Dedifferentiated amniotic fluid mesenchymal stem cell (primary cell): ENCODE measurements around the gene SH2D3C.

ENCODE experiments used
- DNase-seq: peaks from one replicate; pipeline ENCODE4 v3.0.0-alpha.2; 2016; ENCODE audit errors: extremely low spot score

Gene SH2D3C

GRCh38 chr9:127739614-127740330 lies 38.7 kb downstream of the SH2D3C start:
- DNase-seq: no peak

- DNase-seq: no peak
These were observed 39.8 kb downstream of the SH2D3C start for GRCh38 chr9:127738666-127739065.

GRCh38 chr9:127735530-127736185 lies 42.8 kb downstream of the SH2D3C start:
- DNase-seq: no peak

- peak; percentile 96 for DNase-seq
These were observed 43.5 kb downstream of the SH2D3C start, which contains the start of gene TOR2A for GRCh38 chr9:127734747-127735529. TOR2A (minus strand) TSS chr9:127735294; CDS start chr9:127735270, 24 bp downstream.

GRCh38 chr9:127734247-127734746 lies 44.2 kb downstream of the SH2D3C start:
- no peak for DNase-seq

GRCh38 chr9:127733614-127734013 lies 44.9 kb downstream of the SH2D3C start:
- no peak for DNase-seq

GRCh38 chr9:127732444-127732843 lies 46.0 kb downstream of the SH2D3C start:
- no peak for DNase-seq

- DNase-seq: no peak
These were observed 46.5 kb downstream of the SH2D3C start for GRCh38 chr9:127731938-127732337.

GRCh38 chr9:127730799-127731410 lies 47.6 kb downstream of the SH2D3C start:
- DNase-seq: no peak

- DNase-seq: no peak
These were observed 48.2 kb downstream of the SH2D3C start for GRCh38 chr9:127730262-127730661.

GRCh38 chr9:127729522-127730256 lies 48.8 kb downstream of the SH2D3C start:
- DNase-seq: no peak

GRCh38 chr9:127728808-127729207 lies 49.7 kb downstream of the SH2D3C start:
- DNase-seq: no peak

- DNase-seq: no peak
These were observed 51.6 kb downstream of the SH2D3C start for GRCh38 chr9:127726871-127727270.

GRCh38 chr9:127724012-127724411 lies 54.5 kb downstream of the SH2D3C start:
- no peak for DNase-seq

- no peak for DNase-seq
These were observed 55.0 kb downstream of the SH2D3C start for GRCh38 chr9:127723444-127723843.

GRCh38 chr9:127723013-127723412 lies 55.5 kb downstream of the SH2D3C start:
- DNase-seq: no peak

GRCh38 chr9:127722055-127722745 lies 56.3 kb downstream of the SH2D3C start:
- DNase-seq: no peak

- DNase-seq: no peak
These were observed 57.1 kb downstream of the SH2D3C start for GRCh38 chr9:127721391-127721821.

GRCh38 chr9:127720865-127721227 lies 57.6 kb downstream of the SH2D3C start:
- DNase-seq: no peak

GRCh38 chr9:127720031-127720864 lies 58.2 kb downstream of the SH2D3C start:
- no peak for DNase-seq
